SK-N-SH (cell line): ENCODE measurements around the gene LCE1D. TPM values are rescaled to one million over a fixed set of nuclear protein-coding genes. Genes with fewer than 3 reads are reported as not detected.

ENCODE experiments used
- CTCF ChIA-PET: fragments of 300-600, 350-600 bp; formaldehyde crosslinking; extraction: SDS; loops from one replicate; lab custom pipeline; 2021; lab: Yijun Ruan, JAX
- POLR2A ChIA-PET: fragments of 350-600 bp; sonication (Branson Sonifier 250); formaldehyde crosslinking; extraction: SDS; loops from one replicate; lab custom pipeline; 2020; ENCODE audit warnings: antibody characterized with exemption, inconsistent platforms; lab: Yijun Ruan, JAX
- DNase-seq: peaks from one replicate; pipeline ENCODE4 v3.0.0; 2012
- H2AFZ ChIP-seq: fragments of 200-600 bp; sonication (generic); 2 replicates; pipeline ENCODE4 v1.8.1; 2016; ENCODE audit warnings: antibody characterized with exemption, mild to moderate bottlenecking, low read depth
- H3F3A ChIP-seq: fragments of 200-600 bp; sonication (generic); replicated peaks from 2 replicates; pipeline ENCODE3; 2016; ENCODE audit warnings: antibody characterized with exemption, mild to moderate bottlenecking; ENCODE audit not compliant: insufficient read depth
- H3K27ac ChIP-seq, 2 experiments: fragments of 200-500 bp in 1 of 2; fragments of 200-600 bp in 1 of 2; sonication (Bioruptor generic) in 1 of 2; sonication (generic), shearing (Covaris generic) in 1 of 2; 2 replicates each; pipeline versions ENCODE4 v1.5.1 to v1.6.1; 2014 to 2016; ENCODE audit warnings: low read depth in 2 of 2, inconsistent platforms in 1 of 2, low read length in 1 of 2, mild to moderate bottlenecking in 1 of 2, mixed read lengths in 1 of 2
- H3K27me3 ChIP-seq: fragments of 200-600 bp; sonication (generic), shearing (Covaris generic); 2 replicates; pipeline ENCODE4 v1.6.1; 2016; ENCODE audit warnings: mixed run types; ENCODE audit not compliant: insufficient read depth
- H3K36me3 ChIP-seq, 2 experiments: fragments of 200-500 bp in 1 of 2; fragments of 200-600 bp in 1 of 2; sonication (Bioruptor generic) in 1 of 2; sonication (generic) in 1 of 2; replicated peaks in 1 of 2; 2 replicates each; pipeline versions ENCODE3 to v1.5.1; 2014 to 2016; ENCODE audit warnings: low read length in 1 of 2, mild to moderate bottlenecking in 1 of 2; ENCODE audit not compliant: insufficient read depth in 2 of 2, control insufficient read depth in 1 of 2
- H3K4me1 ChIP-seq, 2 experiments: fragments of 200-500 bp in 1 of 2; fragments of 200-600 bp in 1 of 2; sonication (Bioruptor generic) in 1 of 2; sonication (generic), shearing (Covaris generic) in 1 of 2; 2 replicates each; pipeline versions ENCODE4 v1.5.1 to v1.6.1; 2014 to 2016; ENCODE audit warnings: low read depth in 1 of 2, low read length in 1 of 2, mixed run types in 1 of 2; ENCODE audit not compliant: insufficient read depth in 2 of 2, control insufficient read depth in 1 of 2
- H3K4me2 ChIP-seq: fragments of 200-600 bp; sonication (generic), shearing (Covaris generic); 2 replicates; pipeline ENCODE4 v1.6.1; 2017; ENCODE audit warnings: mixed run types
- H3K4me3 ChIP-seq, 2 experiments: fragments of 200-500 bp in 1 of 2; fragments of 200-600 bp in 1 of 2; sonication (Bioruptor generic) in 1 of 2; sonication (generic), shearing (Covaris generic) in 1 of 2; 2 replicates each; pipeline versions ENCODE4 v1.5.1 to v1.8.1; 2014 to 2016; ENCODE audit warnings: low read depth in 2 of 2, inconsistent platforms in 1 of 2, low read length in 1 of 2, mild to moderate bottlenecking in 1 of 2, mixed read lengths in 1 of 2, moderate library complexity in 1 of 2
- H3K79me2 ChIP-seq: fragments of 200-600 bp; sonication (generic); 2 replicates; pipeline ENCODE4 v1.8.1; 2017; ENCODE audit warnings: mild to moderate bottlenecking; ENCODE audit not compliant: insufficient read depth
- H3K9ac ChIP-seq: fragments of 200-600 bp; sonication (generic); 2 replicates; pipeline ENCODE4 v1.6.1; 2017; ENCODE audit warnings: mixed run types
- H3K9me2 ChIP-seq: fragments of 200-600 bp; sonication (generic); 2 replicates; pipeline ENCODE4 v1.6.1; 2017; ENCODE audit warnings: mixed run types
- H3K9me3 ChIP-seq: fragments of 200-600 bp; sonication (generic); 2 replicates; pipeline ENCODE4 v1.6.1; 2017; ENCODE audit warnings: mixed run types, mild to moderate bottlenecking, moderate library complexity
- H4K20me1 ChIP-seq: fragments of 200-600 bp; sonication (generic); 2 replicates; pipeline ENCODE4 v1.6.1; 2017; ENCODE audit warnings: mild to moderate bottlenecking, mixed run types; ENCODE audit not compliant: insufficient read depth
- EZH2phosphoT487 ChIP-seq: fragments of 200-600 bp; sonication (generic); IDR thresholded peaks from 2 replicates; pipeline ENCODE4 v1.6.1; 2017; ENCODE audit warnings: low read depth, mixed run types, mild to moderate bottlenecking, antibody characterized with exemption, moderate library complexity, borderline replicate concordance
- FOSL2 ChIP-seq: IDR thresholded peaks from 2 replicates; pipeline ENCODE4 v1.4.0; 2012; ENCODE audit warnings: low read depth, mild to moderate bottlenecking, moderate library complexity, borderline replicate concordance
- FOXJ3 ChIP-seq: sonication (generic); formaldehyde crosslinking; IDR thresholded peaks from 2 replicates; pipeline ENCODE4 v1.5.1; 2020; ENCODE audit warnings: mild to moderate bottlenecking, missing genetic modification reagents
- FOXM1 ChIP-seq: IDR thresholded peaks from 2 replicates; pipeline ENCODE4 v1.4.0; 2012; ENCODE audit warnings: low read depth, mild to moderate bottlenecking
- IRF3 ChIP-seq: fragments of 150-350 bp; IDR thresholded peaks from 2 replicates; pipeline ENCODE4 v1.6.1; 2016; ENCODE audit warnings: mild to moderate bottlenecking, low read depth, low read length
- JUND ChIP-seq: IDR thresholded peaks from 2 replicates; pipeline ENCODE4 v1.4.0; 2012
- MEF2A ChIP-seq: IDR thresholded peaks from 2 replicates; pipeline ENCODE4 v1.4.0; 2012; ENCODE audit warnings: low read depth, borderline replicate concordance
- MXI1 ChIP-seq: IDR thresholded peaks from 2 replicates; pipeline ENCODE4 v1.6.1; 2012; ENCODE audit warnings: mild to moderate bottlenecking, low read depth, low read length, improper control_type of control experiment
- NFIC ChIP-seq: IDR thresholded peaks from 2 replicates; pipeline ENCODE4 v1.4.0; 2012; ENCODE audit warnings: borderline replicate concordance
- RAD21 ChIP-seq: IDR thresholded peaks from 2 replicates; pipeline ENCODE4 v1.6.1; 2012; ENCODE audit warnings: mild to moderate bottlenecking, low read length
- RXRA ChIP-seq: IDR thresholded peaks from 2 replicates; pipeline ENCODE4 v1.4.0; 2012; ENCODE audit warnings: low read depth, mild to moderate bottlenecking, borderline replicate concordance
- SMC3 ChIP-seq: IDR thresholded peaks from 2 replicates; pipeline ENCODE4 v1.6.1; 2012; ENCODE audit warnings: low read depth, low read length, improper control_type of control experiment
- TAF1 ChIP-seq: IDR thresholded peaks from 2 replicates; pipeline ENCODE4 v1.6.1; 2012; ENCODE audit warnings: low read depth, mild to moderate bottlenecking, low read length, moderate library complexity, borderline replicate concordance
- TEAD4 ChIP-seq: IDR thresholded peaks from 2 replicates; pipeline ENCODE4 v1.4.0; 2012; ENCODE audit warnings: mild to moderate bottlenecking, borderline replicate concordance; ENCODE audit not compliant: insufficient read depth
- WGBS: methylation state at CpG from one replicate; pipeline ENCODE4 v1.1.6; 2017; ENCODE audit warnings: low lambda C conversion rate; 5-methylcytosine and 5-hydroxymethylcytosine counted together
- polyA plus RNA-seq, 3 experiments: library from polyadenylated mRNA; depleted of rRNA; stranded (reverse); fragments of >200 nt; gene quantifications; 2 replicates each; pipeline ENCODE4 v1.2.3, GENCODE V29; 2012
- TF ChIP-seq, protein P1 (sequence below): IDR thresholded peaks from 2 replicates; pipeline ENCODE4 v1.4.0; 2012; ENCODE audit warnings: low read depth, borderline replicate concordance
- TF ChIP-seq, protein P2 (sequence below): IDR thresholded peaks from 2 replicates; pipeline ENCODE4 v1.4.0; 2012; ENCODE audit warnings: low read depth

The LCE1D gene
- polyA plus RNA-seq, 1 of the 3 experiments (the other 2 are of a cell fraction): not detected

- Histone ChIP-seq H2AFZ (no peak within 1 kb of the TSS), H3K79me2 (no peaks in the 10 kb centered on the region), H3K4me1 (no peaks in the 10 kb centered on the region; a peak in 1 of 4 replicates), H3K9me3 (no peaks in the 10 kb centered on the region)
- TF ChIP-seq IRF3 (no peak), MEF2A (no peak), NFIC (no peak), TEAD4 (no peak), FOXJ3 (CRISPR knock-in tag) (no peak), FOXM1 (no peak), RAD21 (no peak), RXRA (no peak), FOSL2 (no peak), TAF1 (no peak), MXI1 (no peak), SMC3 (no peak), JUND (no peak), EZH2phosphoT487 (no peak)
- TF ChIP-seq, protein P1, sequence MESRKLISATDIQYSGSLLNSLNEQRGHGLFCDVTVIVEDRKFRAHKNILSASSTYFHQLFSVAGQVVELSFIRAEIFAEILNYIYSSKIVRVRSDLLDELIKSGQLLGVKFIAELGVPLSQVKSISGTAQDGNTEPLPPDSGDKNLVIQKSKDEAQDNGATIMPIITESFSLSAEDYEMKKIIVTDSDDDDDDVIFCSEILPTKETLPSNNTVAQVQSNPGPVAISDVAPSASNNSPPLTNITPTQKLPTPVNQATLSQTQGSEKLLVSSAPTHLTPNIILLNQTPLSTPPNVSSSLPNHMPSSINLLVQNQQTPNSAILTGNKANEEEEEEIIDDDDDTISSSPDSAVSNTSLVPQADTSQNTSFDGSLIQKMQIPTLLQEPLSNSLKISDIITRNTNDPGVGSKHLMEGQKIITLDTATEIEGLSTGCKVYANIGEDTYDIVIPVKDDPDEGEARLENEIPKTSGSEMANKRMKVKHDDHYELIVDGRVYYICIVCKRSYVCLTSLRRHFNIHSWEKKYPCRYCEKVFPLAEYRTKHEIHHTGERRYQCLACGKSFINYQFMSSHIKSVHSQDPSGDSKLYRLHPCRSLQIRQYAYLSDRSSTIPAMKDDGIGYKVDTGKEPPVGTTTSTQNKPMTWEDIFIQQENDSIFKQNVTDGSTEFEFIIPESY: no peak
- TF ChIP-seq, protein P2, sequence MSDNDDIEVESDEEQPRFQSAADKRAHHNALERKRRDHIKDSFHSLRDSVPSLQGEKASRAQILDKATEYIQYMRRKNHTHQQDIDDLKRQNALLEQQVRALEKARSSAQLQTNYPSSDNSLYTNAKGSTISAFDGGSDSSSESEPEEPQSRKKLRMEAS: no peak
- TF ChIP-seq, all 33 proteins: peak for 0
- no peak within 1 kb of the TSS for H3K4me3 ChIP-seq
- H3K9me2 ChIP-seq: no peaks in the 10 kb centered on the region
- no peaks in the 10 kb centered on the region for H4K20me1 ChIP-seq
- no peaks in the 10 kb centered on the region for H3F3A ChIP-seq
- ChIA-PET POLR2A (no interaction called here), CTCF (no interaction called here)
- no peak for DNase-seq
- H3K4me2 ChIP-seq: no peak within 1 kb of the TSS
- WGBS: 0% methylated on average over 2 of the region's 2 CpGs
- H3K27ac ChIP-seq: no peak within 1 kb of the TSS
- no peak within 1 kb of the TSS for H3K9ac ChIP-seq
- no peaks in the 10 kb centered on the region for H3K36me3 ChIP-seq
- peaks cover 7% of the 10 kb centered on the region; the same call in 1 of the 2 replicates for H3K27me3 ChIP-seq
Observed at GRCh38 chr1:152827173-152827572, 30.7 kb downstream of the LCE1D start, which contains the start of gene LCE1A. Gene LCE1A, plus strand, starts transcription at chr1:152827473. Its CDS starts 0 bp downstream, at chr1:152827473.
